ENCODE results near the gene TTLL1. TPM values are rescaled to one million over a fixed set of nuclear protein-coding genes. Genes with fewer than 3 reads are reported as not detected.
A peak's percentile ranks its signal among the peaks of the same experiment; 100 is the strongest.

The TTLL1 gene
- total and polyA plus RNA-seq, 9 of the 15 experiments (the other 6 are each of a cell fraction or from before 2014, with no cell fraction given), result 0.06 to 0.85 (median 0.17) TPM

- no peak for TF ChIP-seq ESRRB (CRISPR knock-in tag; IDR thresholded peaks at IDR 0.05; ENCODE audit: borderline replicate concordance)
- TF ChIP-seq MAX (CRISPR knock-in tag; IDR thresholded peaks at IDR 0.05), result no peak
- TF ChIP-seq RCOR1 (IDR thresholded peaks at IDR 0.05; ENCODE audit: borderline replicate concordance in 1 of 2, low read depth in 2 of 2, low read length in 2 of 2), result peak in 1 of 2 experiments; percentile 64; a peak in 1 of 4 replicates
- no peak for TF ChIP-seq POLR3A (IDR thresholded peaks at IDR 0.05; ENCODE audit: borderline replicate concordance, extremely low read depth, insufficient read depth, insufficient read length)
- TF ChIP-seq NELFE (IDR thresholded peaks at IDR 0.05; ENCODE audit: insufficient read depth, insufficient read length), result no peak
- TF ChIP-seq, protein P1, sequence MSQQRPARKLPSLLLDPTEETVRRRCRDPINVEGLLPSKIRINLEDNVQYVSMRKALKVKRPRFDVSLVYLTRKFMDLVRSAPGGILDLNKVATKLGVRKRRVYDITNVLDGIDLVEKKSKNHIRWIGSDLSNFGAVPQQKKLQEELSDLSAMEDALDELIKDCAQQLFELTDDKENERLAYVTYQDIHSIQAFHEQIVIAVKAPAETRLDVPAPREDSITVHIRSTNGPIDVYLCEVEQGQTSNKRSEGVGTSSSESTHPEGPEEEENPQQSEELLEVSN (IDR thresholded peaks at IDR 0.05; ENCODE audit: borderline replicate concordance in 1 of 2, extremely low read depth in 1 of 2, insufficient read depth in 1 of 2, insufficient read length in 1 of 2, low read depth in 1 of 2, low read length in 1 of 2, poor library complexity in 1 of 2, severe bottlenecking in 1 of 2), result peak in 1 of 2 experiments; percentile 39
- no peak for TF ChIP-seq NCOA1 (IDR thresholded peaks at IDR 0.05; ENCODE audit: low read depth)
- peak; percentile 22; the same call in 1 of the 2 replicates for TF ChIP-seq SMARCA5 (IDR thresholded peaks at IDR 0.05)
- TF ChIP-seq SRSF1 (IDR thresholded peaks at IDR 0.05; ENCODE audit: low read depth, low read length), result no peak
- TF ChIP-seq SOX6 (IDR thresholded peaks at IDR 0.05), result no peak
- TF ChIP-seq SMARCB1 (IDR thresholded peaks at IDR 0.05; ENCODE audit: insufficient read length, low read depth), result no peak
- no peak for TF ChIP-seq ZNF253 (CRISPR knock-in tag; conservative IDR thresholded peaks at IDR 0.05)
- no peak for TF ChIP-seq ATF1 (CRISPR knock-in tag; IDR thresholded peaks at IDR 0.05)
- TF ChIP-seq ATF1 (tag; IDR thresholded peaks at IDR 0.05), result peak; percentile 63
- no peak for TF ChIP-seq NR2C2 (CRISPR knock-in tag; IDR thresholded peaks at IDR 0.05)
- no peak for TF ChIP-seq NR2C2 (tag; IDR thresholded peaks at IDR 0.05)
- TF ChIP-seq CTBP1 (IDR thresholded peaks at IDR 0.05; ENCODE audit: borderline replicate concordance), result peak; percentile 34; the same call in 1 of the 2 replicates
- TF ChIP-seq, protein P2, sequence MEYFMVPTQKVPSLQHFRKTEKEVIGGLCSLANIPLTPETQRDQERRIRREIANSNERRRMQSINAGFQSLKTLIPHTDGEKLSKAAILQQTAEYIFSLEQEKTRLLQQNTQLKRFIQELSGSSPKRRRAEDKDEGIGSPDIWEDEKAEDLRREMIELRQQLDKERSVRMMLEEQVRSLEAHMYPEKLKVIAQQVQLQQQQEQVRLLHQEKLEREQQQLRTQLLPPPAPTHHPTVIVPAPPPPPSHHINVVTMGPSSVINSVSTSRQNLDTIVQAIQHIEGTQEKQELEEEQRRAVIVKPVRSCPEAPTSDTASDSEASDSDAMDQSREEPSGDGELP (CRISPR knock-in tag; IDR thresholded peaks at IDR 0.05; ENCODE audit: borderline replicate concordance), result peak; percentile 16; the same call in 1 of the 2 replicates
- TF ChIP-seq GABPB1 (CRISPR knock-in tag; IDR thresholded peaks at IDR 0.05), result no peak
- TF ChIP-seq HMG20A (CRISPR knock-in tag; conservative IDR thresholded peaks at IDR 0.05), result no peak
- TF ChIP-seq TRIM28 (IDR thresholded peaks at IDR 0.05), result no peak
- TF ChIP-seq MNT (conservative IDR thresholded peaks at IDR 0.05), result peak in 1 of 2 experiments; percentile 22; a peak in 1 of 4 replicates
- peak; percentile 63 for TF ChIP-seq CREM (IDR thresholded peaks at IDR 0.05; ENCODE audit: low read depth)
- no peak for TF ChIP-seq TFAM (CRISPR knock-in tag; conservative IDR thresholded peaks at IDR 0.05)
- TF ChIP-seq ZNF316 (IDR thresholded peaks at IDR 0.05), result peak; percentile 60
- peak; percentile 43; the same call in 1 of the 2 replicates for TF ChIP-seq MAFK (IDR thresholded peaks at IDR 0.05; ENCODE audit: low read length)
- TF ChIP-seq CHD2 (IDR thresholded peaks at IDR 0.05; ENCODE audit: low read depth, low read length), result no peak
These were observed 1.1 kb upstream of the TTLL1 start (continued) for GRCh38 chr22:43090130-43090789.

All from K562 (cell line).